Measurements from ENCODE around the gene GZF1.

The GZF1 gene

GRCh38 chr20:23361476-23362391 is at the start of gene GZF1:
Gene GZF1 (plus strand): TSS chr20:23362182. CDS start chr20:23364384, 2,202 bp downstream.
- no peak for TF ChIP-seq CTCF (IDR thresholded peaks at IDR 0.05; ENCODE audit: insufficient read depth, low read depth, low read length, missing control alignments)

GRCh38 chr20:23313271-23313670 is 48.7 kb upstream of the GZF1 start:
- no peak overlapping the region for H3K4me3 ChIP-seq (ENCODE audit: low read length)
- TF ChIP-seq CTCF (IDR thresholded peaks at IDR 0.05; ENCODE audit: insufficient read depth, low read depth, low read length, missing control alignments) = no peak
- no peak for DNase-seq (ENCODE audit: low read depth)

More at GRCh38 chr20:23361476-23362391, at the start of gene GZF1:
- H3K4me3 ChIP-seq (ENCODE audit: low read length) = peak within 1 kb of the TSS; percentile 83
- peak; percentile 98 for DNase-seq (ENCODE audit: low read depth)

- no peak for TF ChIP-seq CTCF (IDR thresholded peaks at IDR 0.05; ENCODE audit: insufficient read depth, low read depth, low read length, missing control alignments)
- no peak for DNase-seq (ENCODE audit: low read depth)
- no peak overlapping the region for H3K4me3 ChIP-seq (ENCODE audit: low read length)
Measured at GRCh38 chr20:23314699-23315098, 47.3 kb upstream of the GZF1 start.

GRCh38 chr20:23315099-23315498 is 46.9 kb upstream of the GZF1 start:
- H3K4me3 ChIP-seq (ENCODE audit: low read length) = no peak overlapping the region
- no peak for DNase-seq (ENCODE audit: low read depth)
- no peak for TF ChIP-seq CTCF (IDR thresholded peaks at IDR 0.05; ENCODE audit: insufficient read depth, low read depth, low read length, missing control alignments)

- H3K4me3 ChIP-seq (ENCODE audit: low read length) = no peak overlapping the region
- TF ChIP-seq CTCF (IDR thresholded peaks at IDR 0.05; ENCODE audit: insufficient read depth, low read depth, low read length, missing control alignments) = no peak
- no peak for DNase-seq (ENCODE audit: low read depth)
Measured at GRCh38 chr20:23316626-23317025, 45.4 kb upstream of the GZF1 start.

- H3K4me3 ChIP-seq (ENCODE audit: low read length) = no peak overlapping the region
- DNase-seq (ENCODE audit: low read depth) = no peak
- TF ChIP-seq CTCF (IDR thresholded peaks at IDR 0.05; ENCODE audit: insufficient read depth, low read depth, low read length, missing control alignments) = no peak
Measured at GRCh38 chr20:23317081-23317480, 44.9 kb upstream of the GZF1 start.

Measured in epithelial cell of esophagus (primary cell).